Measurements from ENCODE around the gene TMEM30A.

Gene TMEM30A

DNA sequence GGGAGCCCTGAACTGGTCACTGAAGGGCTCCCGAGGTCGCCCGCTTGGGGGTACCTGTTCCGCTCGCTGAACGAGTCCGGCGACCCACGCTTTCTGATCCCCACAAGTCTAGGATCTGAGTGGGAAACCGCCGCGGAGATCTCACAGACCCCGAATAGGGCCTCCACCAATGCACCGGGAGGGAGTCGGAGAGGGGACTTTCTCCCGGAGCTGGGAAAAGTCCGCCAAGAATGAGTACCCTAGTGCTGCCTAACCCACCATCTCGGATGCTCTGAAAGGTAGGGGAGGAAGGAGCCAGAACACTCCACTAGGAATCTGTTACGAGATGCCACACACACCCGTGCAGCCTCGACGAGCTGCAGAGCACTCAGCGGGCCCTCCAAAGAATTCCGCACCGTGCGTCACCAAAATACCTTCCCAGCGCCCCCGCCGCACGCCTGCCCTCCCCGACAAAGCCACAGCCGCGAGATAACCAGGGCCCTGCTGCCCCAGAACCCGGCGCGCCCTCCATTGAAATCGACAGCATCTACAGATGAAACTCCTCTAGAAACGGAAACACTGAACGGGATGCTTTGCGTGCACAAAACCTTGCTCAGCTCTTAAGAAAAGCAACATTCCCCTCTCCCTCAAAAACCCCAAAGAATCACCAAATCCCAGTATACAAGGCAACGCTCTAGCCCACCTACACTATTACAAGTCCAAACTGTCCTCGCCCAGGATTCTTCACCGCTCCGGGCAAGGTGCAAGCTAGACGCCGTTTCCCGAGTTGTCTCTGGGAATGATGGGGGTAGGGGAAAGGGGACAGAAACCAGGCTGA lies 79.4 kb downstream of the TMEM30A start:
- peak overlapping the region; percentile 90 for H3K4me3 ChIP-seq (ENCODE audit: low read depth, low read length)
- DNase-seq (ENCODE audit: low read depth) = peak; percentile 43

GRCh38 chr6:75204217-75204958 lies 80.2 kb downstream of the TMEM30A start:
- DNase-seq (ENCODE audit: low read depth) = peak; percentile 85
- peak overlapping the region; percentile 90 for H3K4me3 ChIP-seq (ENCODE audit: low read depth, low read length)

- no peak for DNase-seq (ENCODE audit: low read depth)
- H3K4me3 ChIP-seq (ENCODE audit: low read depth, low read length) = peak overlapping the region; percentile 90
Observed at GRCh38 chr6:75203721-75204120, 80.9 kb downstream of the TMEM30A start.

Measured in skeletal muscle cell (primary cell).